ENCODE data around the gene INTS14. TPM values are rescaled to one million over a fixed set of nuclear protein-coding genes. Genes with fewer than 3 reads are reported as not detected.

INTS14 gene
- total and polyA plus RNA-seq, 2 of the 8 experiments (the other 6 are each of a cell fraction or from before 2014, with no cell fraction given): 33.1 to 33.7 TPM

GRCh38 chr15:65634356-65634755 is 23.4 kb upstream of the INTS14 start (continued):
- TF ChIP-seq YY1 (IDR thresholded peaks at IDR 0.05; ENCODE audit: low read depth, low read length): no peak
- TF ChIP-seq SIX5 (IDR thresholded peaks at IDR 0.05; ENCODE audit: low read depth, low read length): no peak
- TF ChIP-seq FOSL1 (IDR thresholded peaks at IDR 0.05; ENCODE audit: insufficient read depth, low read depth, low read length): no peak
